ENCODE data around the gene UACA. TPM values are rescaled to one million over a fixed set of nuclear protein-coding genes. Genes with fewer than 3 reads are reported as not detected.
A peak's percentile ranks its signal among the peaks of the same experiment; 100 is the strongest.

Gene UACA
- total RNA-seq, 1 donor from 2014 or later = 35.7 TPM

- intact Hi-C loops (cut with DNase I) = no loop called here
- no peaks in the 10 kb centered on the region for H3K9me3 ChIP-seq
- H3K4me3 ChIP-seq = no peak overlapping the region
- H3K36me3 ChIP-seq = peaks cover 13% of the 10 kb centered on the region
- no peak overlapping the region for H3K27ac ChIP-seq
- peaks cover 13% of the 10 kb centered on the region for H3K4me1 ChIP-seq
- no peaks in the 10 kb centered on the region for H3K27me3 ChIP-seq (ENCODE audit: low read depth)
- ATAC-seq (no peak), DNase-seq (no peak)
- no peak for TF ChIP-seq CTCF (IDR thresholded peaks at IDR 0.05)
Measured at GRCh38 chr15:70687482-70687881, 75.9 kb downstream of the UACA start.

GRCh38 chr15:70680817-70681216, 82.5 kb downstream of the UACA start:
- Histone ChIP-seq H3K4me3 (no peak overlapping the region), H3K36me3 (peaks cover 18% of the 10 kb centered on the region), H3K9me3 (no peaks in the 10 kb centered on the region), H3K27ac (no peak overlapping the region), H3K27me3 (ENCODE audit: low read depth) (no peaks in the 10 kb centered on the region), H3K4me1 (peaks cover 9% of the 10 kb centered on the region)
- no peak for DNase-seq
- TF ChIP-seq CTCF (IDR thresholded peaks at IDR 0.05) = no peak
- no peak for ATAC-seq
- intact Hi-C loops (cut with DNase I) = no loop called here

- intact Hi-C loops (cut with DNase I) = loop anchor here (10.0 kb wide), 1 partner anchor 135 kb away; no protein-coding TSS in a partner anchor
Measured at GRCh38 chr15:70679919-70680231, 83.5 kb downstream of the UACA start.

GRCh38 chr15:70672081-70672480, 91.3 kb downstream of the UACA start:
- no peak for TF ChIP-seq CTCF (IDR thresholded peaks at IDR 0.05)
- Histone ChIP-seq H3K36me3 (peaks cover 40% of the 10 kb centered on the region), H3K27ac (no peak overlapping the region), H3K27me3 (ENCODE audit: low read depth) (no peaks in the 10 kb centered on the region), H3K4me1 (peaks cover 15% of the 10 kb centered on the region), H3K9me3 (no peaks in the 10 kb centered on the region), H3K4me3 (no peak overlapping the region)
- ATAC-seq (no peak), DNase-seq (no peak)
- intact Hi-C loops (cut with DNase I) = loop anchor here (10.0 kb wide), 1 partner anchor 143 kb away; no protein-coding TSS in a partner anchor

More at GRCh38 chr15:70679919-70680231, 83.5 kb downstream of the UACA start:
- no peak overlapping the region for H3K27ac ChIP-seq
- peaks cover 20% of the 10 kb centered on the region for H3K36me3 ChIP-seq
- no peak for TF ChIP-seq CTCF (IDR thresholded peaks at IDR 0.05)
- no peaks in the 10 kb centered on the region for H3K9me3 ChIP-seq
- H3K27me3 ChIP-seq (ENCODE audit: low read depth) = no peaks in the 10 kb centered on the region
- DNase-seq = no peak
- H3K4me3 ChIP-seq = no peak overlapping the region
- ATAC-seq = no peak
- H3K4me1 ChIP-seq = peaks cover 9% of the 10 kb centered on the region

GRCh38 chr15:70670680-70671079, 92.7 kb downstream of the UACA start:
- Histone ChIP-seq H3K4me1 (peaks cover 23% of the 10 kb centered on the region), H3K36me3 (peaks cover 33% of the 10 kb centered on the region), H3K4me3 (no peak overlapping the region), H3K9me3 (no peaks in the 10 kb centered on the region), H3K27me3 (ENCODE audit: low read depth) (no peaks in the 10 kb centered on the region), H3K27ac (no peak overlapping the region)
- TF ChIP-seq CTCF (IDR thresholded peaks at IDR 0.05) = peak; percentile 11
- intact Hi-C loops (cut with DNase I) = loop anchor here (10.0 kb wide), 1 partner anchor 144 kb away; no protein-coding TSS in a partner anchor
- DNase-seq (no peak), ATAC-seq (no peak)
